ENCODE data around the gene CARD11.

Gene CARD11

DNA sequence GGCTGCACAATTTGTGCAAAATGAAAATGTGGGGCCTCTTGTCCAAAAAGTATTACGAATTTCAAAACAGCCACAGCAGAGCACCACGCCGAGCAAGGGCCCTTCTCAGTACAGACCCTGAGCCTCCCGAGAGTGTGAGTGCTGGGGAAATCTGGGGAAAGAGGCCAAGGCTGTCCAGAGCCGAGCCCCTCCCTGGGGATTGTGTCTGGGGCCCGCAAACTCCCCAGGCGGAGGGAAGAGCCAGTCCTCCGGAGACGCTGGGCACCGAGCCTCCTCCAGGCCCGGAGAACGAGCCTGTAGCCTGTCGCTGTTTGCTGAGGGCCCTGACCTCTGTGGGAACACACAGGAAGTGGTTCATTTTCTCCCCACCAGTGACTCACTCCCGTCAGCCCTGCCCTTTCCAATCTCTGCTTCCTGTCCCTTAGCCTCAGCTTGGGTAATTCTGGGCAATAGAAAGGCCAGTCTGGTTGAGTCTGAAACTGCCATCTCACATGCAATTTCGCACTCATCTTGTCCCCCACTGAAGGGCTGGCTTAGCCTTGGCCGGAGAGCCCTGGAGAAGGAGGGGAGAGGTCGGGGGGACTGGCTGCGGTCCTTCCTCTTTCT is 180.1 kb downstream of the CARD11 start:
- H3K4me3 ChIP-seq (ENCODE audit: low read depth, low read length): no peak overlapping the region
- DNase-seq: peak; percentile 53

GRCh38 chr7:2862831-2863361 is 180.8 kb downstream of the CARD11 start:
- H3K27me3 ChIP-seq: no peaks in the 10 kb centered on the region

More for the DNA sequence above, 180.1 kb downstream of the CARD11 start:
- TF ChIP-seq, protein P1, sequence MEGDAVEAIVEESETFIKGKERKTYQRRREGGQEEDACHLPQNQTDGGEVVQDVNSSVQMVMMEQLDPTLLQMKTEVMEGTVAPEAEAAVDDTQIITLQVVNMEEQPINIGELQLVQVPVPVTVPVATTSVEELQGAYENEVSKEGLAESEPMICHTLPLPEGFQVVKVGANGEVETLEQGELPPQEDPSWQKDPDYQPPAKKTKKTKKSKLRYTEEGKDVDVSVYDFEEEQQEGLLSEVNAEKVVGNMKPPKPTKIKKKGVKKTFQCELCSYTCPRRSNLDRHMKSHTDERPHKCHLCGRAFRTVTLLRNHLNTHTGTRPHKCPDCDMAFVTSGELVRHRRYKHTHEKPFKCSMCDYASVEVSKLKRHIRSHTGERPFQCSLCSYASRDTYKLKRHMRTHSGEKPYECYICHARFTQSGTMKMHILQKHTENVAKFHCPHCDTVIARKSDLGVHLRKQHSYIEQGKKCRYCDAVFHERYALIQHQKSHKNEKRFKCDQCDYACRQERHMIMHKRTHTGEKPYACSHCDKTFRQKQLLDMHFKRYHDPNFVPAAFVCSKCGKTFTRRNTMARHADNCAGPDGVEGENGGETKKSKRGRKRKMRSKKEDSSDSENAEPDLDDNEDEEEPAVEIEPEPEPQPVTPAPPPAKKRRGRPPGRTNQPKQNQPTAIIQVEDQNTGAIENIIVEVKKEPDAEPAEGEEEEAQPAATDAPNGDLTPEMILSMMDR (IDR thresholded peaks at IDR 0.05; ENCODE audit: low read depth, low read length): no peak
- Histone ChIP-seq H3K36me3 (no peaks in the 10 kb centered on the region), H3K4me1 (peaks cover 11% of the 10 kb centered on the region), H3K27me3 (no peaks in the 10 kb centered on the region), H3K9me3 (no peaks in the 10 kb centered on the region)

GRCh38 chr7:2861509-2861908 is 182.2 kb downstream of the CARD11 start:
- H3K4me3 ChIP-seq (ENCODE audit: low read depth, low read length): no peak overlapping the region
- no peaks in the 10 kb centered on the region for H3K27me3 ChIP-seq
- H3K4me1 ChIP-seq: peaks cover 11% of the 10 kb centered on the region
- TF ChIP-seq, protein P1 (IDR thresholded peaks at IDR 0.05; ENCODE audit: low read depth, low read length): no peak
- no peak for DNase-seq
- no peaks in the 10 kb centered on the region for H3K9me3 ChIP-seq
- no peaks in the 10 kb centered on the region for H3K36me3 ChIP-seq

More at GRCh38 chr7:2862831-2863361, 180.8 kb downstream of the CARD11 start:
- DNase-seq: no peak
- no peaks in the 10 kb centered on the region for H3K36me3 ChIP-seq
- H3K9me3 ChIP-seq: no peaks in the 10 kb centered on the region
- TF ChIP-seq, protein P1 (IDR thresholded peaks at IDR 0.05; ENCODE audit: low read depth, low read length): no peak
- no peak overlapping the region for H3K4me3 ChIP-seq (ENCODE audit: low read depth, low read length)
- H3K4me1 ChIP-seq: peaks cover 11% of the 10 kb centered on the region

GRCh38 chr7:2860627-2861133 is 183.0 kb downstream of the CARD11 start:
- TF ChIP-seq, protein P1 (IDR thresholded peaks at IDR 0.05; ENCODE audit: low read depth, low read length): no peak
- peaks cover 11% of the 10 kb centered on the region for H3K4me1 ChIP-seq
- H3K36me3 ChIP-seq: no peaks in the 10 kb centered on the region
- H3K9me3 ChIP-seq: no peaks in the 10 kb centered on the region
- no peaks in the 10 kb centered on the region for H3K27me3 ChIP-seq
- no peak overlapping the region for H3K4me3 ChIP-seq (ENCODE audit: low read depth, low read length)
- no peak for DNase-seq

DNA sequence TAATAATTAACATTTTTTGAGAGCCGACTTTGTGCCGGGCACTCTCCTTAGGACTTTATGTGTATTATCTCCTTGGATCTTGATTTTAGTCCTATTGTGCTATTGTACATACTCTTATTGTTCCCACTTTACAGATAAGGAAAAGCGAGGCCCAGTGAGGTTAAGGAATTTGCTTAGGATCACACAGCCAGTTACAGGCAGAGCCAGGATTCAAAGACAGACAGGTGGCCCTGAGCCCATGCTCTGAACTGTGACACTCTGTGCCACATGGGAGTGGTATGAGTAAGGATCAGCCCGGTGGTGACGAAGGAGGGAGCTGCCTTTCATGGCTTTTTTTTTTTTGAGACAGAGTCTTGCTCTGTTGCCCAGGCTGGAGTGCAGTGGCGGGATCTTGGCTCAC is 183.7 kb downstream of the CARD11 start:
- H3K36me3 ChIP-seq: no peaks in the 10 kb centered on the region
- no peaks in the 10 kb centered on the region for H3K27me3 ChIP-seq
- DNase-seq: no peak
- no peaks in the 10 kb centered on the region for H3K9me3 ChIP-seq
- H3K4me1 ChIP-seq: peaks cover 11% of the 10 kb centered on the region
- no peak overlapping the region for H3K4me3 ChIP-seq (ENCODE audit: low read depth, low read length)
- TF ChIP-seq, protein P1 (IDR thresholded peaks at IDR 0.05; ENCODE audit: low read depth, low read length): no peak

DNA sequence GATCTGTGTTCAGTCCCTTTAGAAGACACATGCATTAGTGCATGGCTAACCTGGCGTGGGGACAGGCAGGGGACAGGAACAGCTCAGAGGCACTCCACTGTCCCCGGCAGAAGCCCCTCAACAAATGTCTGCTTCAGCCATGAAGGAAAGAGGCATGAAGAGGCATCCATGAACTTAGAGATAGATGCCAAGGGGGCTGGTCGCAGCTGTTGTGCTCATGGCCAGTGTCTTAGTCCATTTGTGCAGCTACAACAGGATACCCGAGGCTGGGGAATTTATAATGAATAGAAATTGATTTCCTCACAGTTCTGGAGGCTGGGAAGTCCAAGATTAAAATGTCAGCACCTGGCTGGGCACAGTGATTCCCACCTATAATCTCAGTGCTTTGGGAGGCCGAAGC is 185.0 kb downstream of the CARD11 start:
- Histone ChIP-seq H3K36me3 (no peaks in the 10 kb centered on the region), H3K9me3 (no peaks in the 10 kb centered on the region), H3K4me3 (ENCODE audit: low read depth, low read length) (no peak overlapping the region), H3K27me3 (no peaks in the 10 kb centered on the region), H3K4me1 (peaks cover 6% of the 10 kb centered on the region)
- TF ChIP-seq, protein P1 (IDR thresholded peaks at IDR 0.05; ENCODE audit: low read depth, low read length): no peak
- no peak for DNase-seq

Measured in BE2C (cell line).